Ammon's horn (tissue), 1 donor: Measurements from ENCODE around the gene ADAM12.

Experiments
- DNase-seq: peaks from one replicate; pipeline ENCODE4 v3.0.0-alpha.2; 2016; ENCODE audit warnings: low spot score

Gene ADAM12

DNA sequence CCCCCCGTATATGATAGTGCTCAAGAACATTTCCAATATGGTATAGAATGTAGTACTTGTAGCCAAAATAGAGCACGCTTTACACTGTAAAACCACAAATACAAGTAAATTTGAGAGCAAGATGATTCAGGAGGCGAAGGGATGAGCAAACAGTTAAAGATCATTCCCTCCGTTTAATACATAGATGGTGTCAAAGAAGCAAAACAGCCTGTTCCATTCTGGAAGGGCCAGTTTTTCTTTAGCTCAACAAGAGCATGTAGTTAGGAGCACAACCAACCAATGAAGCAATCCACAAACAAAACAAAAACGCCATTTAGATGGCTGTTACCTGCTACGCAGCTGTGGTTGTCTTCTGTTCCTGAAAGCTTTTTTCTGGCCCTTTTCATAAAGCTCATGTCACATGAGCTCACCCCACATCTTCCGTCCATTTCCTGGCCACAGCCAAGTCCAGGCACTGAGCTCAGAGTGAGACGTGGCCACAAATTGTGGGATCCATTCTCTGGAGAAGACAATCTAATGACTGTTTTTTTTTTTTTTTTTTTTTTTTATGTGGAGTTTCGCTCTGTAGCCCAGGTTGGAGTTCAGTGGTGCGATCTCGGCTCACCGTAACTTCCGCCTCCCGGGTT, 306.3 kb downstream of the ADAM12 start:
- no peak for DNase-seq

DNA sequence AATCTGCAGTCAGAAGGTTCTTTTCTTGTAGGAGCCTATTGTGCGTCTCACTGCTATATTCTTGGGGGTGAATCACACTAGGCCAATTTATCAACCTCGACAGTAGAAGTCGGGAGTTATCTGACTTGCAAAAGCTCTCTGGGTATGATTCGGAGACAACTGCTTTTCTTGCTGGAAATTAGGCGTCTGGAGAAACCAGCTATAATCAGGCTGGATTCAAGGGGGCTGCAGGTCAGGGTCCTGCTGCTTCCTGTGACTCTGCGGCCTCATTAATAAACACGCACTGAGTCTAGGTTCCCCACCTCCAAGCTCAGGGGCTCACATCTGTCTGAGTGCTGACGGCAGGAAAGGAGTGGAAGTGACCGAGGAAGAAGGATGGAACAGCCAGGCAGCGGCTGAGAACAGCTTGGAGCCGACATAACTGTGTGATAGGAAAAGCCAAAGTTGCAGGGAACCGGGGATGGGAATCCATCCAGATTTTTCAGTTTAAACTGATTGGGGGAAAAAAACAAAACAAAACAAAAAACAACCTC, 307.3 kb downstream of the ADAM12 start:
- DNase-seq, result no peak

DNA sequence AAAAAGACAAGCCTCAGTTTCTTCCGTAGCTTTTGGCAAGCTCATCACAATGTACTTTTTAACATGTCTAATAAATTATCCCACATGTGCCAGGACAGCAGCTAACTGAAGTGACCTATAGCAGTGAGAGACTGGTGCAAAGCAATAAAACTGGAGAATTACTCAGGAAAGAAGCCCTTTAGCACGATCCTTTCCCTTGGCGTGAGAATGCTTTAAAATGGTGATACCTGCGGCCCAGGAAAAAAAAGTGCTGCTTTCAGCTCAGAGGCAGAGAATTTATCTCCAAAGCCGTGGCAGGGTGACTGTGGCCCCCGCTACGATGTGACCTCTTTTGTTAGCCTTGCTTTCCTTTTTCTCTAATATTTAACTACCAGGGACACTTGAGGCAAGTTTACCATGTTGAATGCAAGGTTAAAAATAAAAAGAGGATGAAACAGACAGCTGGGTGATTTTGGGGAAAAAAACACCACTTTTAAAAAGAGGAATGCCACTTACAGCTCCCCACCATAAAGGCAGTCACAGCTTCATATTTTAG, 307.9 kb downstream of the ADAM12 start:
- no peak for DNase-seq

DNA sequence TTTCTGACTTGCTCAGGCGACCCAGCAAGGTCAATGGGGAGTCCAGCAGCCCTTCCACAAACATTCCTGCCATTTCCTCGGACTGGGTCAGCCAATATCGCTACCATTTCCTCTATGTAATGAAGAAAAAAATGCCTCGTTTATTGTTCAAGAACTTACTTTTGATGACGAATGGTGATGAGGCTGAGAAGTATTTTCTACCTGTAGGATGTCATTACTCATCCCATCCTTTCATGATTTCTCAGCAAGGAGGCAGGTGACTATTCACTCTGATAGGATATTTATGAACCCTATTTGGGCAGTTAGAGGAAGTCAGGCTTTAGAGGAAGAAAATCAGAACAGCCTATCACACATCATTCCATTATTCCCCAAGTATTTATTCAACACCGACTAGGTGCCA, 313.3 kb downstream of the ADAM12 start:
- DNase-seq, result no peak

DNA sequence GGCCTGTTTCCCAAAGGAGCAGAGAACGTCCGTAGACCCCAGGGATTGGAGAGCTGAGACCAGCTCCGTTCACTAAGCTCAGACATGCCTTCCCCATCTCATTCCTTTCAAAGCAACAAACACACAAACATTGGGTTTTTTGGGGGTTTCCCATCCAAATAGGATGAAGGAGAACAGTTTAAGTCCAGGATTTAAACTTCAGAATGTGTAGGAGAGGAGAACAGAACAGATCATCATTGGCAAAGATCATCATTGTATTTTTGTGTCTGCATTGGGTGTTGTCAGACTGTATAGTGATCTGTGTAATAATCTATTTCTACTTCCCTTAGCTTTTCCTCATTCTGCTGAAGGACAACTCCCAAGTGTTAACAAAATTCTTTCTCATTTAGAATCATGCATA, 314.0 kb downstream of the ADAM12 start:
- DNase-seq, result no peak

DNA sequence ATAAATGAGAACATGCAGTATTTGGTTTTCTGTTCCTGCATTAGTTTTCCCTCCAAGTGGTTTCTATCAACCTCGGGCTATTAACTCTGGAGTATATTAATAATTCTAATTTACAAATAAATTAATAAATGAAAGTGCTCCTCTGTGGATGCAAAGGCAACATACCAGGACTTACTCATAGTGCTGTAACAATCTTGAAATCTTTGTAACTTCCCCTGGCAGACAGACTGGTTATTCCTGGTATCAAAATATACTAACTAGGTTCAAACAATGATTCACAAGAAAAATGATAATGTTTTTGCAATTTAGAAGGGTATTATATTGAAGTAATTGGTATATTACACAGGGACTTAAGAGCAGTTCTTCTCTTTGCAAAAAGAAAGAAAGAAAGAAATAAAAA, 314.7 kb downstream of the ADAM12 start:
- no peak for DNase-seq

DNA sequence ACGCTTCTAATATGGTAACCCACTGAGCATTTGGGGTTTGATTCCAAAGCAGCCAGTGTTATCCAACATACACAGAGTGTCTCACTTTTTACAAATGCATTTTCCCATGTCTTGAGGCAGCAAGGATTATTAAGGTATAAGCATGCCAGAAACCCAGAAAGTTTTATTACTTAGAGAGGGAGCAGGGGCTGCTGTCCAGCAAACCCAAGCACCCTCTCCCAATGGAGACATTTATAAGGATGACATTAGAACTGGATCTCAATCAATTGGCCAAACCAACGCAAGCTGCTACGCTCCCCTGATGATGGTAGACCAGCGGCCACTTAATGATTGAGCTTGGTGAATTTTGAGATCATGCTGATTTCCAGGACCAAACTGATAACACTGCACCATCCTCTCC, 315.7 kb downstream of the ADAM12 start:
- no peak for DNase-seq

DNA sequence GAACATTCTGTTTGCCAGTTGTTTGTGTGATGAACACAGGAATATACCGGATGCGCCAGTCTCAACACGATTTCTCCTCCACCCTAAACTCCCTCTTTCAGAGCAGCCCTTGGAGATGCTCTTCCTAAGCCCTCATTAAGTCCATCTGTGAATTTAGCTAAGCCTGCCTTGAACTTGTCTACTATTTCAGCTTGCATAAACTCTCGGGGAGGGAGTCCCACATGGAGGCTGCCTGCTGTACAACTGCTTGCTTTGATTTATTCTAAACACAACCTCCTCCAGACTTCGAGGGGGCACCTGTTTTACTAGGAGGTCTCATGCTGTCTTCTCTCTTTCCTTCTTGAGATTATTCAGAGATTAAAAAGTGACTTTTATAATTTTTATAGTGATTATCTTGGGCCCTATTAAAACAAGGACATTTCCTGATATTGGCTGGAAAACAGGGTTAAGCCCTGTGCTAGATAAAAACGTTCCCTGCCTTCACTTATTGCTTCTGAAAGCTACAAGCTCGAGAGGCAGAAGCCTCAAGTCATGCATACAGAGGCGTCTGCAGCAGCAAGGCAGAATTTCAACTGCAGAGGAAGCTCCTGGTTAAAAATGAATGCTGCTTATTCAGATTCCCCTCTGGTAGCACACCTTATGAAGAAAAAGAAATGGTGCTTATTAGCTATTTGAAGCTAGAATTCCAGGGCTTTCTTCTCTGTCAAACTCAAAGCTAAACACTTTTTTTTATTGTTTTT, 317.6 kb downstream of the ADAM12 start:
- no peak for DNase-seq

DNA sequence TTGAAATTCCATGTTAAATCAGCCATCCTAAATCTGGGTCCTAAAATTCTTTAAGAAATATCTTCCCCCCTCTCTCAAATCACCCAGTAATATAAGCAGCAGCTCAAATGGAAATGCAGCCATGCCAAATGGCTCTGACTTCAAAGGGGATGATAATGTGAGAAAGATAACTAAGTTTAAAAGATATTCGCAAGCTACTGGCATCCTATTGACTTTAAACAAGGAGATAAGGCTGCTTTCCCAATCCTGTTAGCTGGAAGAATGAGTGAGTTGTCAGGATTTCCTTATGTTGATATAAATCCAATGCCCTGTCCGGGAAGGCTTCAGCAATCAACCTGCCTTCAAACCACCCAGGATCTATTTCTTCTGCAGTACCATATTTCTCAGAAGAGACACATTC, 320.0 kb downstream of the ADAM12 start:
- DNase-seq, result no peak

DNA sequence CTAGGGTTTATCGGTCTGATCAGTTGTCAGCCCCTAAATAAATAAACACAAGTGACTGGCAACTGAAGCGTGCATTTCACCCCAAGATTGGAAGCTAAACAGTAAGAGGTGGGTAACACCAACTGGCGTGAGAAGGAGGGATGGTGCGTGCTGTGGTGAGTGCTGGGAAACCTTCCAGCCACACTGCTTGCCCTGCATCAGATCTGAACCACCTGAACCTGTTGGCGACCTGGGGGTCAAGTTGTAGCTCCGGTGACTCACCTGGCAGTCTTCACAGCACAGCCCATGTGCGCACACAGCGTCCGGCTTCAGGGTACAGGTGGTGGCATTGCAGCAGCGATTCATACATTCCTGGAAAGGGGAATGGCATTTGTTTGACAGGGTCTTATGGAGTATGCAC, 321.8 kb downstream of the ADAM12 start:
- DNase-seq, result no peak

DNA sequence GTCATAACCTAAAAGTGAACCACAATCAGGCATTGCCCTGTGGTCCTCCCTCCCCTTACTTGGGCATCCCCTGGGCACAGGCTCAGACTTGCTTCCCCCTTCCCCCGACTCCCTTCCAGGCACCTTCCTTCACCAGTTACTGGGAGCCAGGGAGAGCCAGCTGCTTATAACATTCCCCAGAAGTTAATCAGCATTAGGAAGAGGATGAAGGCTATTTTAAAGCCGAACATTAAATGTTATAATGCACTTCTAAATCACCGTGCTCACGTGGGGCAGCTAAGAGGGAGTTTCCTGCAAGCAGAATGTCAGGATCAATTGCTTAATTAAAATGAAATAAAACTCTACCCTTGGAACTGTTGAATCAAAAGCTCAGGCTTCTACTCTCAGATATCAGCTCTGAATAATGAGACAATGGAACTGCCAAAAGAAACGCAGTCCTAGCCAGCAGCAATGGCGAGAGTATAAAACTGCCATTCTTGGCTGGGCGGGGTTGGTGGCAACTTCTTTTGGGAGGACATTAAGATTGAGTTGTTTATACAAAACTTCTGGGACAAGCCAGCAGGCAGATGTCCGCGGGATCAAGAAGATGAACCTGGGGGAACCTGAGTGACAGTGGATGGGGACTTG, 322.4 kb downstream of the ADAM12 start:
- DNase-seq, result no peak

DNA sequence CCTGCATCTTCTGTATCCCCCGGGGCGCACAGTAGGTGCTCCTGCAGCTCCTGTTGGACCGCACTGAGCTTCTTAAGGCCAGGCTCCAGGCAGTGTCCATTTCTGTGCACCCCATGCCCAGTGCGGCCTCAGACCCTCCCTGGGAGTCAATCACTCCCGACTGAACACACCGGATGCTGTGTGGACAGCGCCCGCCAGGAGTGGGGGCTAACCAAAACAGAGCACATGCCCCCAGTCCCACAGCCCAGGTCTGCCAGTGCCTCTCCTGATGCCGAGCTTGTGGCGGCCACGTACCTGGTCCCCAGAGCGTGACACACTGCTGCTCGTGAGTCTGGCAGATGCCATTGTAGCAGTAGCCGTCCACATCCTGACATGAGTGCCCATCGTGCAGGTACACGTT, 323.8 kb downstream of the ADAM12 start:
- no peak for DNase-seq

DNA sequence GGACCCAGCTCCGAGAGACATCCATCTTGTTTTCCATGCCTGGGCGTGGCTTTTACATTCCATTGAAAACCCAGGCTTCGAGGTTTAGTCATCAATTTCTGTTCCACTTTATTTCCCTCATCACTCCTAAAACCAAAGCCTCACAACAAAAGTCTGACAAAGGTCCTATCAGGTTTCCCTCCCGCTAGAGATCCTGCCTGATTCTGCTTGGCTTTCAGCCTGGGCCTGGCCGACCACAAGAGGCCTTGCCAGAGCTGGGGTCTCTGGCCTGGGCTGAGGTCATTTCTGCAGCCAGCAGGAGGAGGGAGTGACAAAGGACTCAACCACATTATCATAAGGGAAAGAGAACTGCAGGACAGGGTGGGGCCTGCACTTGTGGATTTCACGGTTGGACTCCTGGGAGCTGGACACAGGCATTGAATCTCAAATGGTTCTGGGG, 324.9 kb downstream of the ADAM12 start:
- no peak for DNase-seq

DNA sequence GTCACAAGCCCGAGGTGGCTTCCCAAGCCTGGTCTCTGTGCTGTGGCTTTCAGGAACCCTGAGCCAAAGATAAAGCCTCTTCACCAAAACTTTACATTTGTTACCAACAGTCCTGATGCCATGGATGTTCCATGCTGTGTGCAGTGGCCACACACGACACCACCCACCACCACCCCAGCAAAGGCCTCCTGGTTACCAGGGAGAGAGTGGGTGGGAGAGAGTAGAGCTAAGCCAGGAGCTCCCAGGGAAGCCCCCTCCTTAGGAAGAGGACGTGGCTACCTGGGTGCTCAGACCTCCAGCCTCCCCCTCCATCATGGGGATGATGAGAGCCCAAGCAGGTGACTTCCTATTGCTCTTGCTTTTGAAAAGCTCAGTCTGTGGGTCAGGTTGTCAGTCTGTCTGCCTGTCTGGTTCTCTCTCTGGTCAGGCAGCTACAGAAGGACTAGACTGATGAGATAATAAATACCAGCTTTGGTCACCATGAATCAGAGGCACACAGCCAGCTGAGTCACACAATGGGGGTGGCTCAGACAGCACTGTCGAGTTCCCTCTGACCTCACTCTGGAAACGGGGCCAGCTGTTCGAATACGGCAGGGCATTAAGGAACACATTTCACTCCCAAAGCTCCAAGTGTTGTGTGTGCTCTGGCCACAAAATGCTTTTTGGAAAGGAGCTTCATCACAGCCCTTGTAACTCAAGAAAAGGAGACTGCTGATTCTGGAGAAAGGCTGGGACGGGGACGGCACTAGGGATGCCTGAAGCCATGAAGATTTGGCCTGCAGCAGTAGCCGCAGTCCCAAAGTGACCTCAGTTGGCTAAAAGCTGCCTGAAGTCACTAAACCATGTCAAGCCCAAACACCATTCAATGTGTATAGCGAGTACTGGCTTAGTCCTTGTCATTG, 325.9 kb downstream of the ADAM12 start:
- DNase-seq, result peak; percentile 92

DNA sequence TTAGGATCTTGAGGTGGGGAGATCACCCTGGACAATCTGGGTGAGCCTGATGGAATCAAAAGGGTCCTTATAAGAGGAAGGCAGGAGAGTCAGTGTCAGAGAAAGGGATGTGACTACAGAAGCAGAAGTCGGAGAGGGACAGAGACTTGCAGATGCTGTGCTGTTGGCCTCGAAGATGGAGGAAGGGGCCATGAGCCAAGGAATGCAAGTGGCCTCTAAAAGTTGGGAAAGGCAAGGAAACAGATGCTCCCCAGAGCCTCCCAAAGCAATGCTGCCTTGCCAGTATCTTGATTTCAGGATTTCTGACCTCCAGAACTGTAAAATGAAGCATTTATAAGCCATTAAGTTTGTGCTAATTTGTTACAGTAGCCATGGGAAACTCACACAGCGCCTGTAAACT, 326.8 kb downstream of the ADAM12 start:
- no peak for DNase-seq

DNA sequence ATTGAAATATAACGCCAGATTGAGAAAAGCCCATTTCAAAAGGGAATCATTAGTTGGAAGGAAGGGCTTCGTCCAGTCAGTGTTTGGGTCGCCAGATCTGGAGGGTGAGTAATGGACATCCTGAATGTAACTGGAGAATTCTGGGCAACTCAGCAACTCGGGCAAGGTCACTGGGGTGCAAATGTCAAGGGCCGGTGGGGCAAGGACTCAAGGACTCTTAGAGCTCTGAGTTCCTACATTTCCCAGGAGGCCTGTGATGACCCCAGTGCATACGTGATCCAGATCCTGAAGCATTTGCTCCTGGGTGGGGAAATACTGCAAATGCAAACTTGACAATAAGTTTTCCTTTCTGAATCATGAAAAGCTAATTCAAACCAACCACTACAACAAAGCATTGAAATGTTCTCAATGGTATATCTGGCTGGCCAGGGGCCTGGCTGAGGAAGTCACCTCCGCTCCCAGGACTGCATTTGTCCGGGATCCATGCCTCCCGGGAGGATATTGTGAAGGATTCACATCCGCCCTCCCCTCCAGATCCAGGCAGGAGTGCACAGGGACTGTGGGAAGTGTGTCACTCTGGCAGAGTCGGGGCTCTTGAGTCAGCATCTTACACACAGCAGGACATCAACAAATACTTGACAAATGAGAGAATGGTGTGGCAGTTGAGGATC, 327.9 kb downstream of the ADAM12 start:
- no peak for DNase-seq

DNA sequence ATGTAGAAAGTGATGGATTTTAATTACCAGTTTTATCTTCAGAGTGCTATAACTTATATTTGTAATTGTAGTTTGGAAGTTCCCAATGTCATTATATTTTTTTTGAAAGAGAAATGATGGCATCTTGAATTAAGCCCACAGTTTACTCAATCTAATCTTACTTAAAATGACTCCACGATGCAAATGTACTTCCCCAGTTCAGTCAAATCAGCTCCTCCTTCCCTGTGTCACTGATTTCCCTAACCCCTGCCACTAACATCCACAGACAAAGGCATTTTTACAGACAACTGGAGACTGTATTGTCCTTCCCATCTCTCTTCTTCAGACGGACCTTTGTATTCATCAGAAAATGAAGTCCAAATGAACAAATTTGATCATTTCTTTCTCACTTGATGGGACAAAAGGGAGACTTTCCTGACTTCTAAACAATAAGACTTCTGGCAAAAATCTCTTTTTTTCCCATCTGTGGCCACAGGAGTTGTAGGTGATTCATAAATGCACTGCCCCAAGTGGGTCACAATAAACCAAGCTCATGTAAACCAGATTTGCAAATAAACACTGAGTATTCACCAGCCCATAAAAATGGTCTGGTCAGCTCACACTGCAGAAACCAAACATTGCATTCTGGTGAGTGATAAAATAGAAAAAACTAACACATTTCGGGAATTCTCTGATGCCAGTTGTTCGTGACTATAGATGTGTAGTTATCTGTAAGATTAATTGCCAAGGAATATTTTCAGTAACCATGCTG, 329.0 kb downstream of the ADAM12 start:
- DNase-seq, result no peak

DNA sequence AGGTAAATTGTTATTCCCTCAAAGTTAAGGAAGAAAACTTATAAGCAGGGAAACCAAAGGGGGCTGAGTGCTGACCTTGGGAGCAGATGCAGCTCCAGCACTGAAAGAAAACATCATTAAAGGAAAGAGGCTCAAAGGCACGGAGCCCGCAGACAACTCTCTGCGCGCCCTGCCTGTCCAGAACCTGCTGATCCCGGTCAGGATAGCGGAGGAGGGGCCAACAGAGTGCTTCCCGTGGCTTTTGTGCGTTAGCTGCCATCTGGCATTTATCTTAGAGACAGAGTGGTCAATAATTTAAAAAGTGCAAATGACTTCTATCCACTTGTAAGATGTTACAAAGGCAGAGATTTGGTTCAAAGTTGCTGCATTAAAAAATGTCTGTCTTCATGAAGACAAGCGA, 329.8 kb downstream of the ADAM12 start:
- no peak for DNase-seq

DNA sequence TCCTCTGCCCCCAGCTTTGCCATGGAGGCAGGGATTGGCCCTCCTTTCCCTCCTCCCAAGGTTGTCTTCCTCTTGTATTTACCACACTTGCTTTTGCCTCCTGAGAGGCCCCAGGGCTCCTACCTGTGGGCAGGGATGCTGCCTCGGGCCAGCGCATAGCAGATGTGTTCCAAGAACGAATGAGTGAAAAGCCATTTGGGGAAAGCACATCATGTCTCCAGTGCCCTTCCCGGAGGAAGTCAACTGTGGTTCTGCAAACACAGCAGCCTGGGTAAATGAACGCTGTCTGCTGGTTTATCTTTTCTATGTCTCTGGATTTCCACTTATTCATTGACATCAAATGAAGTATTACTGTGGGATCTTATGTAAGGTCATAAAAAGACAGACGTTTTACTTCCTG, 330.2 kb downstream of the ADAM12 start:
- DNase-seq, result no peak

DNA sequence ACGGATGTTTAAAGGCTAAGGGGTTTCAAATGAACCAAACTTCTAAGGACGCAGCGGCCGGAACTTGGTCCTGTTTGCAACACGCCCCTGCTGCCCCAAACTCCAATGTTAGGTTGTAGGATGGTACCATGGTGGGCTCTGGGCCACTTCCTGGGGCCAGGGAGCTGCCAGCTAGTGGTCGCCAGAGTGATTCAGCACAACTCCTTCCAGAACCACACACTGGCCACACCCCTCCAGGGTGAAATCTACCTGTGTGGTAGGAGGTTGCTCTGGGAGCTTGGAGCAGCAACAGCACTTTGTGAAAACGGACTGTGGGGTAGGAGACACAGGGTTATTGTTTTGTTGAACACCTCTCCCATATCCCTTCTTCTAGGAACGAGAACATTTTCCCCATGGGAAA, 330.8 kb downstream of the ADAM12 start:
- DNase-seq, result no peak

DNA sequence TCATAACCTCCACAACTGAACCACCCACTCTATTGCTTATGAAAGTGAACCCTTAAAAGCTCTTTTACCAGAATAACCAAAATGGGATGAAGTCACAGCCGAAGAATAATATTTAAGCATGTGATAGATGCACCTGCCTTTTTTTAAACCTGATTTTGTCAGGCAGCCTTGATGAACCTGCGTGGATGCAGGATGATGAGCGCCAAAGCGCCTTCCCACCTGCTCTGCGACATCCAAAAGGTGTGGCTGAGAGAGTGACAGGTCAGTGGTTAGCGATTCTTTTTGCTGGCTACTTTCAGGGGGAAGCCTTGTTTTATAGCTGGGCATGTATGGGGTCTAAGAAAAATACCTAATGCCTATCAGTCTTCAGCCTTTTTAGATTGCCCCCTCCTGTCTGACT, 334.1 kb downstream of the ADAM12 start:
- DNase-seq, result no peak
